ENCODE data around the gene L3MBTL2. TPM values are rescaled to one million over a fixed set of nuclear protein-coding genes. Genes with fewer than 3 reads are reported as not detected.
A peak's percentile ranks its signal among the peaks of the same experiment; 100 is the strongest.

The L3MBTL2 gene
- total RNA-seq (ENCODE audit: low replicate concordance): 19.6 and 23.9 TPM in 2 replicates

- DNase-seq (ENCODE audit: low read depth): peak; percentile 91
- TF ChIP-seq CTCF (IDR thresholded peaks at IDR 0.05; ENCODE audit: insufficient read depth, low read length): no peak
- H3K4me3 ChIP-seq (ENCODE audit: low read depth, low read length): peak within 1 kb of the TSS; percentile 100
Measured at GRCh38 chr22:41204992-41205900, at the start of gene L3MBTL2. TSS of gene L3MBTL2 (plus strand) at chr22:41205312. CDS start at chr22:41205363, 51 bp downstream.

- TF ChIP-seq CTCF (IDR thresholded peaks at IDR 0.05; ENCODE audit: insufficient read depth, low read length): no peak
- no peak overlapping the region for H3K4me3 ChIP-seq (ENCODE audit: low read depth, low read length)
- no peak for DNase-seq (ENCODE audit: low read depth)
Measured at GRCh38 chr22:41157083-41157482, 48.0 kb upstream of the L3MBTL2 start.

- no peak overlapping the region for H3K4me3 ChIP-seq (ENCODE audit: low read depth, low read length)
- no peak for TF ChIP-seq CTCF (IDR thresholded peaks at IDR 0.05; ENCODE audit: insufficient read depth, low read length)
- DNase-seq (ENCODE audit: low read depth): no peak
Measured at GRCh38 chr22:41169157-41169556, 36.0 kb upstream of the L3MBTL2 start.

- H3K4me3 ChIP-seq (ENCODE audit: low read depth, low read length): no peak overlapping the region
- DNase-seq (ENCODE audit: low read depth): no peak
- TF ChIP-seq CTCF (IDR thresholded peaks at IDR 0.05; ENCODE audit: insufficient read depth, low read length): no peak
Measured at GRCh38 chr22:41171996-41172395, 33.1 kb upstream of the L3MBTL2 start.

GRCh38 chr22:41175546-41175945 lies 29.6 kb upstream of the L3MBTL2 start:
- H3K4me3 ChIP-seq (ENCODE audit: low read depth, low read length): no peak overlapping the region
- no peak for TF ChIP-seq CTCF (IDR thresholded peaks at IDR 0.05; ENCODE audit: insufficient read depth, low read length)
- no peak for DNase-seq (ENCODE audit: low read depth)

GRCh38 chr22:41177040-41177621 lies 28.0 kb upstream of the L3MBTL2 start:
- no peak for TF ChIP-seq CTCF (IDR thresholded peaks at IDR 0.05; ENCODE audit: insufficient read depth, low read length)
- no peak overlapping the region for H3K4me3 ChIP-seq (ENCODE audit: low read depth, low read length)
- no peak for DNase-seq (ENCODE audit: low read depth)

Data from fibroblast of the aortic adventitia (primary cell).